K562 (cell line): ENCODE results near the gene DAZAP1. TPM values are rescaled to one million over a fixed set of nuclear protein-coding genes. Genes with fewer than 3 reads are reported as not detected.

Source experiments
- CCAR2 ChIP-seq: fragments of 200-400 bp; formaldehyde crosslinking; IDR thresholded peaks from 2 replicates; pipeline ENCODE4 v1.6.1; 2017; ENCODE audit warnings: mild to moderate bottlenecking, low read depth, low read length
- CREB1 ChIP-seq, 2 experiments: sonication (generic) in 1 of 2; formaldehyde crosslinking in 1 of 2; IDR thresholded peaks; 2 replicates each; pipeline versions ENCODE4 v1.6.1 to v1.8.0; 2012 to 2022; ENCODE audit warnings: inconsistent platforms in 1 of 2, mild to moderate bottlenecking in 1 of 2, missing genetic modification reagents in 1 of 2, moderate library complexity in 1 of 2
- EGR1 ChIP-seq: fragments of 450-650 bp; conservative IDR thresholded peaks from 2 replicates; pipeline ENCODE4 v1.6.1; 2017; ENCODE audit warnings: mild to moderate bottlenecking
- EHMT2 ChIP-seq: fragments of 450-650 bp; IDR thresholded peaks from 2 replicates; pipeline ENCODE4 v1.6.1; 2018; ENCODE audit warnings: antibody characterized with exemption
- HIVEP1 ChIP-seq: fragments of 250-450 bp; sonication (Bioruptor Pico); IDR thresholded peaks from 2 replicates; pipeline ENCODE4 v1.4.0; 2020; ENCODE audit warnings: mild to moderate bottlenecking
- KLF10 ChIP-seq: fragments of 250-450 bp; sonication (Bioruptor Pico); IDR thresholded peaks from 2 replicates; pipeline ENCODE4 v1.6.1; 2021; ENCODE audit warnings: matching md5 sums
- MEF2D ChIP-seq: conservative IDR thresholded peaks from 2 replicates; pipeline ENCODE4 v1.6.1; 2016; ENCODE audit warnings: low read depth, missing genetic modification characterization, missing compliant biosample characterization
- NCOA1 ChIP-seq: fragments of 450-650 bp; IDR thresholded peaks from 2 replicates; pipeline ENCODE4 v1.6.1; 2016; ENCODE audit warnings: low read depth
- NCOR1 ChIP-seq: fragments of 450-650 bp; IDR thresholded peaks from 2 replicates; pipeline ENCODE4 v1.6.1; 2016; ENCODE audit warnings: mild to moderate bottlenecking, moderate library complexity
- NR2F6 ChIP-seq: fragments of 450-650 bp; formaldehyde crosslinking; IDR thresholded peaks from 2 replicates; pipeline ENCODE4 v1.4.0; 2020; ENCODE audit warnings: mild to moderate bottlenecking
- POLR2B ChIP-seq: fragments of 450-650 bp; IDR thresholded peaks from 2 replicates; pipeline ENCODE4 v1.6.1; 2018; ENCODE audit warnings: low read depth; ENCODE audit not compliant: partially characterized antibody
- YBX1 ChIP-seq: fragments of 450-650 bp; IDR thresholded peaks from 2 replicates; pipeline ENCODE4 v1.7.1; 2016; ENCODE audit warnings: mild to moderate bottlenecking
- ZNF57 ChIP-seq: fragments of 450-650 bp; formaldehyde crosslinking; IDR thresholded peaks from 2 replicates; pipeline ENCODE4 v1.4.0; 2020; ENCODE audit warnings: mild to moderate bottlenecking, moderate library complexity
- polyA plus RNA-seq, 8 experiments: library from polyadenylated mRNA; depleted of rRNA in 4 of 8; stranded (reverse) in 5 of 8; unstranded in 3 of 8; fragments of >200 nt; fragmentation: Nextera tagmentation in 2 of 8; fragmentation: Illumina TruSeq in 1 of 8; extraction: Ambion mirVana in 2 of 8; extraction: Trizol in 1 of 8; gene quantifications; 2 replicates each; pipeline versions ENCODE4 v1.2.1 to v1.2.3, GENCODE V29; 2011 to 2014; ENCODE audit warnings: inconsistent platforms in 1 of 8, missing spikeins in 1 of 8
- total RNA-seq, 7 experiments: library from RNA; depleted of rRNA in 6 of 7; stranded (reverse); fragments of >200 nt in 6 of 7; fragmentation: Illumina TruSeq in 2 of 7; extraction: Trizol in 2 of 7; gene quantifications; 2 replicates each; pipeline versions ENCODE4 v1.2.1 to v1.2.3, GENCODE V29; 2011 to 2021; ENCODE audit warnings: low replicate concordance in 1 of 7
- TF ChIP-seq, protein P1 (sequence below): sonication (generic); formaldehyde crosslinking; IDR thresholded peaks from 2 replicates; pipeline ENCODE4 v1.8.0; 2023; ENCODE audit warnings: mild to moderate bottlenecking, missing genetic modification reagents
- TF ChIP-seq, protein P2 (sequence below): fragments of 450-650 bp; formaldehyde crosslinking; IDR thresholded peaks from 2 replicates; pipeline ENCODE4 v1.4.0; 2022; ENCODE audit warnings: missing genetic modification characterization
- TF ChIP-seq, protein P3 (sequence below): IDR thresholded peaks from 2 replicates; pipeline ENCODE4 v1.6.1; 2016; ENCODE audit warnings: missing genetic modification characterization, missing compliant biosample characterization
- TF ChIP-seq, protein P4 (sequence below): fragments of 450-650 bp; IDR thresholded peaks from 2 replicates; pipeline ENCODE4 v1.6.1; 2017; ENCODE audit warnings: mild to moderate bottlenecking, moderate library complexity
- TF ChIP-seq, protein P5 (sequence below): sonication (generic); formaldehyde crosslinking; IDR thresholded peaks from 2 replicates; pipeline ENCODE4 v1.8.1; 2023; ENCODE audit warnings: mild to moderate bottlenecking, missing genetic modification reagents

Gene DAZAP1
- total and polyA plus RNA-seq, 9 of the 15 experiments (the other 6 are each of a cell fraction or from before 2014, with no cell fraction given): 10.8 to 289 (median 142) TPM

DNA sequence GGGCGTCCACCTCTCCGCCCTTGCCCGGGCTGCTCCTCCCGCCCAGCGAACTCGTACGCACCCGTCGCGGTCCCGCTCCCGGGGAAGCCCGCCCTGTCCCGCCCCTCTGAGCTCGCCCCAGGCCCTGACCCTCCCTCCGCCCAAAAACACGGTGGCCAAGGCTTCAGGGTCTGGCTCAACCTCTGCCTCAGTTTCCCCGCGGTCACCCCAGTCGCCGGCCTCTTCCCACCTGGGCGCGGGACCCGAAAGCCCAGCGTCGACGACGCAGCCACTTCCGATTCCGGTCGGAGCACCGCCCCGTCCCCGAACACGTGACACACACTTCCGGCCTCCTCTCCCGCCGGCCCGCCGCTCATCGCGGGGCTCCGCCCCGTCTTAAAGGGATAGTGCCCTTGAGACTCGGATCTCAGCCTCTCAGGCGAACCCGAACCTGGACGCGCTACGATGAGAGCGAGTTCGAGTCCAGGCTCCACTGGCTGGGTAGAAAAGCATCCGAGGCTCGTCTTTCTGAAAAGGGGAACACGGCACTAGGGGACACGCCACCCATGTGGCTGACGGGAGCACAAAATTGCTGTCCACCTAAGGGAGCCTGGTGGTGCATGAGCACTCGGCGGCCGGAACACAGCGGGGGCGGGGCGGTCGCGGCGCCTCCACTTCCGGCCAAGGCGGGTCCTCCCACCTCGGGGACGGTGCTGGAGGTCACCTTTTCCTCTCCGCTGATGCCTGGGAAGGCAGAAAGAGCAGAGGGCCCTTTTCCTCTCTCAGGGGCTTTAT is 71.7 kb downstream of the DAZAP1 start, which contains the start of gene C19orf25 (continued):
- TF ChIP-seq HIVEP1 (CRISPR knock-in tag): no peak
- no peak for TF ChIP-seq NR2F6 (CRISPR knock-in tag)
- TF ChIP-seq CCAR2: no peak
- TF ChIP-seq EHMT2: no peak
- TF ChIP-seq, protein P1, sequence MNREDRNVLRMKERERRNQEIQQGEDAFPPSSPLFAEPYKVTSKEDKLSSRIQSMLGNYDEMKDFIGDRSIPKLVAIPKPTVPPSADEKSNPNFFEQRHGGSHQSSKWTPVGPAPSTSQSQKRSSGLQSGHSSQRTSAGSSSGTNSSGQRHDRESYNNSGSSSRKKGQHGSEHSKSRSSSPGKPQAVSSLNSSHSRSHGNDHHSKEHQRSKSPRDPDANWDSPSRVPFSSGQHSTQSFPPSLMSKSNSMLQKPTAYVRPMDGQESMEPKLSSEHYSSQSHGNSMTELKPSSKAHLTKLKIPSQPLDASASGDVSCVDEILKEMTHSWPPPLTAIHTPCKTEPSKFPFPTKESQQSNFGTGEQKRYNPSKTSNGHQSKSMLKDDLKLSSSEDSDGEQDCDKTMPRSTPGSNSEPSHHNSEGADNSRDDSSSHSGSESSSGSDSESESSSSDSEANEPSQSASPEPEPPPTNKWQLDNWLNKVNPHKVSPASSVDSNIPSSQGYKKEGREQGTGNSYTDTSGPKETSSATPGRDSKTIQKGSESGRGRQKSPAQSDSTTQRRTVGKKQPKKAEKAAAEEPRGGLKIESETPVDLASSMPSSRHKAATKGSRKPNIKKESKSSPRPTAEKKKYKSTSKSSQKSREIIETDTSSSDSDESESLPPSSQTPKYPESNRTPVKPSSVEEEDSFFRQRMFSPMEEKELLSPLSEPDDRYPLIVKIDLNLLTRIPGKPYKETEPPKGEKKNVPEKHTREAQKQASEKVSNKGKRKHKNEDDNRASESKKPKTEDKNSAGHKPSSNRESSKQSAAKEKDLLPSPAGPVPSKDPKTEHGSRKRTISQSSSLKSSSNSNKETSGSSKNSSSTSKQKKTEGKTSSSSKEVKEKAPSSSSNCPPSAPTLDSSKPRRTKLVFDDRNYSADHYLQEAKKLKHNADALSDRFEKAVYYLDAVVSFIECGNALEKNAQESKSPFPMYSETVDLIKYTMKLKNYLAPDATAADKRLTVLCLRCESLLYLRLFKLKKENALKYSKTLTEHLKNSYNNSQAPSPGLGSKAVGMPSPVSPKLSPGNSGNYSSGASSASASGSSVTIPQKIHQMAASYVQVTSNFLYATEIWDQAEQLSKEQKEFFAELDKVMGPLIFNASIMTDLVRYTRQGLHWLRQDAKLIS (CRISPR knock-in tag): no peak
- TF ChIP-seq, protein P2, sequence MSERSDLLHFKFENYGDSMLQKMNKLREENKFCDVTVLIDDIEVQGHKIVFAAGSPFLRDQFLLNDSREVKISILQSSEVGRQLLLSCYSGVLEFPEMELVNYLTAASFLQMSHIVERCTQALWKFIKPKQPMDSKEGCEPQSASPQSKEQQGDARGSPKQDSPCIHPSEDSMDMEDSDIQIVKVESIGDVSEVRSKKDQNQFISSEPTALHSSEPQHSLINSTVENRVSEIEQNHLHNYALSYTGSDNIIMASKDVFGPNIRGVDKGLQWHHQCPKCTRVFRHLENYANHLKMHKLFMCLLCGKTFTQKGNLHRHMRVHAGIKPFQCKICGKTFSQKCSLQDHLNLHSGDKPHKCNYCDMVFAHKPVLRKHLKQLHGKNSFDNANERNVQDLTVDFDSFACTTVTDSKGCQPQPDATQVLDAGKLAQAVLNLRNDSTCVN: no peak
- no peak for TF ChIP-seq MEF2D (tag)
- no peak for TF ChIP-seq YBX1
- peak; percentile 86 for TF ChIP-seq POLR2B
- no peak for TF ChIP-seq ZNF57
- peak; percentile 43 for TF ChIP-seq CREB1 (IDR thresholded peaks at IDR 0.05)
- TF ChIP-seq CREB1 (CRISPR knock-in tag; IDR thresholded peaks at IDR 0.05): peak; percentile 68; the same call in 1 of the 2 replicates
- TF ChIP-seq, protein P3, sequence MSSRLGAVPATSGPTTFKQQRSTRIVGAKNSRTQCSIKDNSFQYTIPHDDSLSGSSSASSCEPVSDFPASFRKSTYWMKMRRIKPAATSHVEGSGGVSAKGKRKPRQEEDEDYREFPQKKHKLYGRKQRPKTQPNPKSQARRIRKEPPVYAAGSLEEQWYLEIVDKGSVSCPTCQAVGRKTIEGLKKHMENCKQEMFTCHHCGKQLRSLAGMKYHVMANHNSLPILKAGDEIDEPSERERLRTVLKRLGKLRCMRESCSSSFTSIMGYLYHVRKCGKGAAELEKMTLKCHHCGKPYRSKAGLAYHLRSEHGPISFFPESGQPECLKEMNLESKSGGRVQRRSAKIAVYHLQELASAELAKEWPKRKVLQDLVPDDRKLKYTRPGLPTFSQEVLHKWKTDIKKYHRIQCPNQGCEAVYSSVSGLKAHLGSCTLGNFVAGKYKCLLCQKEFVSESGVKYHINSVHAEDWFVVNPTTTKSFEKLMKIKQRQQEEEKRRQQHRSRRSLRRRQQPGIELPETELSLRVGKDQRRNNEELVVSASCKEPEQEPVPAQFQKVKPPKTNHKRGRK (tag): no peak
- TF ChIP-seq NCOA1: peak; percentile 81
- no peak for TF ChIP-seq KLF10 (CRISPR knock-in tag)
- peak; percentile 58; the same call in 1 of the 2 replicates for TF ChIP-seq NCOR1
- peak; percentile 96 for TF ChIP-seq EGR1
- TF ChIP-seq, protein P4, sequence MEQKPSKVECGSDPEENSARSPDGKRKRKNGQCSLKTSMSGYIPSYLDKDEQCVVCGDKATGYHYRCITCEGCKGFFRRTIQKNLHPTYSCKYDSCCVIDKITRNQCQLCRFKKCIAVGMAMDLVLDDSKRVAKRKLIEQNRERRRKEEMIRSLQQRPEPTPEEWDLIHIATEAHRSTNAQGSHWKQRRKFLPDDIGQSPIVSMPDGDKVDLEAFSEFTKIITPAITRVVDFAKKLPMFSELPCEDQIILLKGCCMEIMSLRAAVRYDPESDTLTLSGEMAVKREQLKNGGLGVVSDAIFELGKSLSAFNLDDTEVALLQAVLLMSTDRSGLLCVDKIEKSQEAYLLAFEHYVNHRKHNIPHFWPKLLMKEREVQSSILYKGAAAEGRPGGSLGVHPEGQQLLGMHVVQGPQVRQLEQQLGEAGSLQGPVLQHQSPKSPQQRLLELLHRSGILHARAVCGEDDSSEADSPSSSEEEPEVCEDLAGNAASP: no peak
- TF ChIP-seq, protein P5, sequence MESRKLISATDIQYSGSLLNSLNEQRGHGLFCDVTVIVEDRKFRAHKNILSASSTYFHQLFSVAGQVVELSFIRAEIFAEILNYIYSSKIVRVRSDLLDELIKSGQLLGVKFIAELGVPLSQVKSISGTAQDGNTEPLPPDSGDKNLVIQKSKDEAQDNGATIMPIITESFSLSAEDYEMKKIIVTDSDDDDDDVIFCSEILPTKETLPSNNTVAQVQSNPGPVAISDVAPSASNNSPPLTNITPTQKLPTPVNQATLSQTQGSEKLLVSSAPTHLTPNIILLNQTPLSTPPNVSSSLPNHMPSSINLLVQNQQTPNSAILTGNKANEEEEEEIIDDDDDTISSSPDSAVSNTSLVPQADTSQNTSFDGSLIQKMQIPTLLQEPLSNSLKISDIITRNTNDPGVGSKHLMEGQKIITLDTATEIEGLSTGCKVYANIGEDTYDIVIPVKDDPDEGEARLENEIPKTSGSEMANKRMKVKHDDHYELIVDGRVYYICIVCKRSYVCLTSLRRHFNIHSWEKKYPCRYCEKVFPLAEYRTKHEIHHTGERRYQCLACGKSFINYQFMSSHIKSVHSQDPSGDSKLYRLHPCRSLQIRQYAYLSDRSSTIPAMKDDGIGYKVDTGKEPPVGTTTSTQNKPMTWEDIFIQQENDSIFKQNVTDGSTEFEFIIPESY (CRISPR knock-in tag): 0 out of 2 replicates have a peak, but pooled peaks have one; percentile 39
